DMS153 (cell line): ENCODE data around the gene FRY.

Experiments
- DNase-seq: peaks from one replicate; lab custom pipeline; 2025; lab: John Stamatoyannopoulos, UW

FRY gene

DNA sequence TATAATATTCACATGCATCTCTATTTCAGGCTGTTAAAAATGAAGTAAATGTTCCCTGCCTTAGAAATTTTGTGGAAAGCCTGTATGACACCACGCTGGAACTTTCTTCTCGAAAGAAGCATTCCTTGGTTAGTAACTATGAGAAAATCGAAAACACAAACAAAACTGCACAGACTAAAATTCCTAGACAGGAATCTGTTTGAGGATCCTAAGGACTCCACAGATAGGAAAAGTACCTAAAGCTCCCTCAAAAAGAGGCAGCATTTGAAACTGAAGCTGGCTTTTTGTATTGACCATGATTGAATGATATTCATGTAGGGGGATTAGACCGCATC lies 103.4 kb downstream of the FRY start:
- no peak for DNase-seq

DNA sequence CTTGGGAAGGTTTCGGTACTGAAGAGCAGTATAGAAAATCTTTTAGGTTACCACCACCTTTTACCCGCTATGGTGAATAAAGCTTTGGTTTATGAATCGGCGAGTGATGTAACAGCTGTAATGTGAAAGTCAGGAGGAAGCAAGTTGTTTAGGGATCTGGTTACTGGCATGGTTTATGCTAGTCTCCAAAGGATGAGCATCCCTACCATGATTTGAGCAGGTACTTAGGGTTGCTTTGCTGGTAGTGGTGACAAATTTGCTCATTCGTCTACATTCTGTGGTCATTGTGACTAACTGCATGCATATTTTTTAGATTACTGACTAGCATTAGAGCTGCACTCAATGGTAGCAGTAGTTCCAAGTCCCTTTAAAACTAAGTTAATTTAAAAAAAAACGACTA lies 104.1 kb downstream of the FRY start:
- no peak for DNase-seq

DNA sequence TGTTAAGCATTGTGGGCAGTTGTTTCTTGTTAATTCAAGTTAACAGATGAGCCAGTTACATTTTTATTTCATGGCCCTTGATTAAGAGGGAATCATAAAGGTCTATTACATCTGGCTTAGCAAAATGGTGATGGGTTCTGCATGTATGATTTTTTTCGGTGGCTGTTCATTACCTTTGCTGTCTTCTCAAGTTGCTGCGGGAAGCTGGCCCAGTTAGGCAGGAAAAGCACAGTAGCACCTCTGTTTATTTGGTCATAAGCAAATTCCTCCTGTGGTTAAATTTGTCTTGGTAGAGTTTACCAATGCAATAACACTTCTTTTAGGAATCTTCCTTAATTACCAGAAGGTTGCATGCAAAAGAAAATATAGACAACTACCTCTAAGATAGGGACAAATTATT lies 104.5 kb downstream of the FRY start:
- no peak for DNase-seq

DNA sequence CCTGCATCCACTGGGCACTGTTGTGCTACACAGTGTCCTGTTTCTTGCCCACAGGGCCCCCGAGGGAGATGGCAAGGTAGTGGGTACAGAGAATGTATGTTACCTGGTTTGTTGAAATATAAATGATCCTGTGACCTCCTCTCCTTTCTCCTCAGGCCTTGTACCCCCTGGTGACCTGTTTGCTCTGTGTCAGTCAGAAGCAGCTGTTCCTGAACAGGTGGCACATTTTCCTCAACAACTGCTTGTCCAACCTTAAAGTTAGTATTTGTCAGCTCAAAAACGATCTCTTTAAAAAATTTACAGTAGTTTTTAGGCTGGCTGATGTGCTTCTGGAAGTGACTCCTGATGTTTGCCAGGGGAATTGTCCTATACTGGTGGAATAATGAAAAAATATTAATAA lies 105.1 kb downstream of the FRY start:
- no peak for DNase-seq

DNA sequence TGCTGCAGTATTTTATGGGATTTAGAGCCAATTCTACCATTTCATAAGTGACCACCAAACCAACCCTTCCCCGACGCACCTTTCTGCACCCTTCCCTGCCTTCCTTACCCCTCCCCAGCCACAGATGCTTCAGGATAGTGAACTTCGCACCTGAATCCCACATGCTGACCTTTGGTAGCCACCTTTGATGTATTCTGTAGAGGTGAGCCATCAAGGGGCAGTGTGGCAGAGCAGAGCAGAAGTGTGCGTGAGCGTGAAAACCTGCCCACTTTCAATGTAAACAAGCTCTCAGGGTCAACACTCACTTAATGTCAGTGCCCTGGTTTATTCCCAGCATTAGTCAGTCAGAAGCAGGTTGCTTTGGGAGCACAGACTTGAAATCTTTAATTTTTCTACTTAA lies 107.7 kb downstream of the FRY start:
- DNase-seq = no peak

DNA sequence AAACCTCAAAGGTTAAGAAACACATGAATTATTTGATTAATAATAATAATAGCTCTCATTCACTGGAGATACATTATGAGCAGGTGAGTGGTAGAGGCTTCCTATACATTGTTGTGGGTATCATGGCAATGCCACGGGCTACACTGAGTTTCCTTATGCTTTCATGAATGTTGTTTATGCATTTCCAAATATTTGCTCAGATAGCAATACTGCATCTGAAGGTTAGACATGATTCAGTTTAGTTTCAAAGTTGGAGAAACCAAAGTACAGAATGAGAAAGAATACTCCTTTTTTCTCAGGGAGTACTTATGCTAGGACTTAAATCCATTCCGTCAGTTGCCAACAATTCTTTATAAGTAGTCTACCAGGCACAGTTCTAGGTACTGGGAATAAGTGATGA lies 108.5 kb downstream of the FRY start:
- DNase-seq = no peak

DNA sequence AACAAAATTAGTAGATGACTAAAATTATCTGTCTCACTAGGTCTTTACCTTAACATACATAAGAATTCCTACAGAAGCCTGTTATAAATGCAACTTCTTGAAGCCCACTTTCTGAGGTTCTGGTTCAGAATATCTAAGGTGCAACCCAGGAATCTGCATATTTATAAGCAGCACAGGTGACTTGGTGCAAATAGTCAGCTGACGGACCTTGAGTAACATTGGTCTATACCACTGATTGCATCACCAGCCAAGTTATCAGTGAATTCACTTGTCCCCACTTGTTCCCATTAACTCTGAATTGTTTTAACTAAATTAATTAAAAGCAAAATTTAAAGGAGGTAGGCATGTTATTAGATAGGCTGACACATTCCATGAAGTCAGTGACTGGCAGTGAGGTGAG lies 109.9 kb downstream of the FRY start:
- no peak for DNase-seq

DNA sequence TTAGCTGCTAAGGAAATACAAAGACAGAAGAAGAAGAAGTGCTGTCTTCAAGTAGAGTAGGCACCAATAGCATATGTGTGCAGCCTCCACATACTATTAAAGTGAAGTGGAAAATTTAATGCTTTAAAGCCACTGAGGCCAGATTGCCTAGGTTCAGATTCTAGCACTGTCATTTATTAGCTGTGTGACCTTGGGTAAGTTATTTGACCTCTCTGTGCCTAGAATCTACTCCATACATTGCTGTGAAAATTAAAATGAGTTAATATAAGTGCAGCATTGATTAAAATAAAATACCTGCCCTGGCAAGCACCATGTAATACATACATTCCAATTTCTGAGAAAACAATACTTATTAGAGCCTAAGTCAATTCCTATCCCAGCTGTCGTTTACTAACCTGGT lies 110.5 kb downstream of the FRY start:
- no peak for DNase-seq

DNA sequence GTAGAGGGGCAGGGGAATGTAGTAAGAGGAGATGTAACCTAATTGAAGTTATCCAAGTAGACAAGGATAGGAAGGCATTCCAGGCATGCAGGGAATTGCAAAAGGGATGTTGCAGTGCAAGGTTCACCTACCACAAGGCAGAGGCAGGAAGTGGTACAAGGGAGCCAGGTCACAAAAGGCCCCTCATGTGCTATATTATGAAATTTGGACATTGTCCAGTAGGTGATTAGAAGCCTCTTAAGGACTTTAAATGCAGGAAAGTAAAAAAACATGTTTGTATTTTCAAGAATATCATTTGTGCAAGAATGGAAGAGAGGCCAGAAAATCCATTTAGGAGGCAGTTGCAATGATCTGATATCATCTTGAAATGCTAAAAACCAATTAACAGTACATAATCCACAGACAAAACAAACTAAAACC lies 111.4 kb downstream of the FRY start:
- DNase-seq = no peak

DNA sequence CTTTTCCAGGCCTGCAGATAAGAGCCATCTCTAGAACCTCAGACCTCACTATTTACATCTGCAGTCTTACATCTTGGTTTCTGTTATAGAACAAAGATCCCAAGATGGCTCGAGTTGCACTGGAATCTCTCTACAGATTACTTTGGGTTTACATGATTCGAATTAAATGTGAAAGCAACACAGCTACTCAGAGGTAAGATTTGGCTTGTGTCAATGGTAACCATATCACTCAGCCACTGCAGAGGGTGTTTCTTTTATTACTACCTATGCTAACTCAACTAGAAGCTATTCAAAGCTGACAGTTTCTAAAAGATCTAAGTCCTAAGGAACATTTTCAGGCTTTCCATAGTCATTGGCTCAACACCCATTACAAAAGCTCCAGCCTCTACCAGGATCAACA lies 115.6 kb downstream of the FRY start:
- DNase-seq = no peak

DNA sequence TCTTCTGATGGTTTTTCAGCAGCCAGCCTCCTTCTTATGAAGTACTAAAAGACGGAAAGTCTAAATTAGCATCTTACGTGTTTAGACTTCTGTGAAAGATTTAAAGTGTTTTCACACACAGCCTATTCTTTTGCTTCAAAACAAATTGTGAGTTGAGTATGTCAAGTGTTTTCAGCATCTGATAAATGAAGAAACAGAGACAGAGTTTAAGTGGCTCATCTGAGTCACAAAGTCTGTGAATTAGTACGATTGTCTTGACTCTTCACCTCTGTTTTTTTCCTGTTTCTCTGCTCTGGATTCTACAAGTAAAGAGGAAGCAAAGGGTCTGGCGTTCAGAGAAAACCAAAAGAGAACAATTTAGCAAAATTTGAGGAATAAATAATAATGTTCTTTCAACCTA lies 116.4 kb downstream of the FRY start:
- no peak for DNase-seq

DNA sequence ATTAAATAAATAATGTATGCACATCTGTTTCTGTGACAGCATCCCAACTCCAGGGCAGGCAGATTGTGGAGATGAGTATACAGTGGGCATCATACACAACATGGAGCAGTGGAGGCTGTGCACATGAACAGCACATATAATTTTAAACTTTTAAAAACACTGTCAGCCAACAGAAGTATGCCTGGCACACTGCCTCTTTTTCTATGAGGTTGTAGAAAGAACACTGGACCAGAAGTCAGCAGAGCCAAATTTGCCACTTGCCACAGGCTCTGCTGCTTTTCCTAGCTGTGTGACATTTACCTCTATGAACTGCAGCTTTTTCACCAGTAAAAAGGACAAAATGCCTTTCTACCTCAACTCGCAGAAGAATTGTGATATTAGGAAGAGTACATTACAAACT lies 118.7 kb downstream of the FRY start:
- no peak for DNase-seq

DNA sequence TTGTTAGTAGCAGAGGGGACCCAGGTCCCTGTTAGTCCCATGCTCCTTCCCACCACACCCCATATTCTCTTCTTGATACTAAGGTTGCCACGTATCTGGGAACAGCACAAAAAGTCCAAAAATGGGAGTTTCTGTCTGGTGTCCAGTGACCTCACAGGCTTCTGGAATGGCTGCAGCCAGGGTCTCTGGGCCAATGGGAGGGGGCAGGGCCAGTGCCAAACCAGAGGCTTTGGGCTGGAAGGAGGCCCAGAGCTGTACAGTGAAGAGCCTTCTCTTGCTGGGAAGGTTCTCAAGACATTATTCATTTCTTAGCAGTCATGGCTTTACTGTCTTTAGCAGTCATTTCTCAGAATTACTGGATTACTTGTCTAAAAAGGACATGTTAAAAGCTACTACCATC lies 119.2 kb downstream of the FRY start:
- DNase-seq = no peak

DNA sequence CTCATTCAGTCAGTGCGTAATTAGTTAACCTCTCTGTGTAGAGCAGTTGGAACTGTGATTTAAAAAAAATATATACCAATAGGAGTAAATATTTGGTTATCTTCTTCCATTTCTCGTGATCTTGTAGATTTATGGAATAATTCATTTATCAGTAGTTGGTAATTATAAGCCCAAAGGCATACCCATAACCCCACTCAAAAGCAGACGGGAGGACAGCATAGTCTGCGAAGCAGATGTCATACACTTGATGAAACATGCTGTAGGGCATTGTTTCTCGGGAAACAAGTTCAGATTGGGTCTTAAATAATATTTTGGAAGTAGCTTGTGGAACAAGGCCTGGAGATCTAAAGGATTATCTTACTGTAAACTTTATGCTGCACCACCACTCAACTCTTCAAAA lies 119.7 kb downstream of the FRY start:
- no peak for DNase-seq

DNA sequence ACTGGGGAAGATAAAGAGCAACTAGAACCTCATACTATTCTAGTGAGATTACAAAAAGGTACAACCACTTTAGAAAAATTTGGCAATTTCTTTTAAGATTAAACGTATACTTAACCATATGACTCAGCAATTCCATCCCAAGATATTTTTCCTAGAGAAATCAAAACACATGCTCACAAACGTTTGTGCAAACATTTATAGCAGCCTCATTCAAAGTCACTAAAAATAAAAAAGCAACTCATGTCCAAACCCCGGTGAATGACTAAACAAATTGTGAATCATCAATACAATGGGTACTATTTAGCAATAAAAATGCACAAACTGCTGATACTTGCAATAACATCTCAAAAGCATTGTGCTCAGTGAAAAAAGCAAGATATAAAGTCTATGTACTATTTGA lies 121.5 kb downstream of the FRY start:
- no peak for DNase-seq

DNA sequence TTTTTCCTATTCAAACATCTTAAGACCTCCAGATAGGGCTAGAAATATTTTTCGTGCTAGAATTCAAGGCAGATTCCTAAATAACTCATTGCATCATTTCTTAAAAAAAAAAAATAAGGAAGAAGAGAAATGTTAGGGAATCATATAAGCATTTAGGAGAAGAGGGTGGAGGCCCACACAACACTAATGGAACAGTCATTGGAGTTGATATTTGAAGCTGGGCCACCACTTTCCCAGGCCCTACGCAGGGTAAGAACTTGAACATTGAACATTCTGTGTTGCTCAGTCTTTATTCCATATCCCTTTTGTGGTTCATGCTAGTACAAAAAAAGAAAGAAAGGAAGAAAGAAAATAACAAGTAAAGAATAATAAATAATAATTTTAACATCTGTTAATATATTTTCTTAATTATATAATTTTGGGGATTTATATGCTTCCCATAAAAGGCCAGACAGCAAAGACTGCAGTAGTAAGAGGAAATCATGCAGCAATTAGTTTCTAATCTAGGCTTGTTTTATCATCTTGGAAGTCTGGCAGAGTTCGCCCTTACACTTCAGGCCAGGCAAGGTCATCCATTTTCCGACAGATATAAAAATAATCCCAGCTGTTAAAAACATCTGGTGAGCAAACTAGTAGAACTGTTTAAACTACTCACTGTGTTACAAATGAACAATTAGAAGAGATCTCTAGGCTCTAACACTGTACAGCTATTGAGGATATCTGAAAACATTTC lies 127.7 kb downstream of the FRY start:
- no peak for DNase-seq

DNA sequence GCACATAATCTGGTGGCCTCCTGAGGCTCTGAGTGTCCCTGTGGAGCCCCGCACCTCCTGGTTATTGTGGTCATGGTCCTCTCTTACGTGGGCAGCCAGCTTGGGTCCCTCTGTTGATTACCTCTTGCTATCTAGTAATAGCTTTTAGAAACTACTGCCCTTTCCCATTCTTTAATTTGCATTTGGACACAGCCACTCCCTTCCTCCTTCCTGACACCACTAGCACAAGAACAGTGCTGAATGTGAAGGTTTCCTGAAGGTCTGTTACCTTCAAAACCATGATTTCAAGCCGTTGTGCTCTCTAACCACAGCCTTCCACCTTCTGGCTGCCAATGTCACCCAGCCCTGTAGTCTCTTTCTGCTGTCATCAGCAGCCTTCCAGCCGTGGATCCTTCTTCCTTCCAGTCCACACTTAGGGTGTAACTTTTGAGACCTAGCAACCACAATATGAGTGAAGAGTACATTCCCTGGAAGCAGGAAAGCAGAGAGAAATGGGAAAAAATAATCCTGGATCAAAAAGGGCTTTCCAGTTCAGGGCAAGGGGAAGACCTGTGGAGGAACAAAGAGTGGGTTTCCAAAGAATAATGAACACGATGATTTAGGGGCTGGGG lies 130.9 kb downstream of the FRY start:
- no peak for DNase-seq

DNA sequence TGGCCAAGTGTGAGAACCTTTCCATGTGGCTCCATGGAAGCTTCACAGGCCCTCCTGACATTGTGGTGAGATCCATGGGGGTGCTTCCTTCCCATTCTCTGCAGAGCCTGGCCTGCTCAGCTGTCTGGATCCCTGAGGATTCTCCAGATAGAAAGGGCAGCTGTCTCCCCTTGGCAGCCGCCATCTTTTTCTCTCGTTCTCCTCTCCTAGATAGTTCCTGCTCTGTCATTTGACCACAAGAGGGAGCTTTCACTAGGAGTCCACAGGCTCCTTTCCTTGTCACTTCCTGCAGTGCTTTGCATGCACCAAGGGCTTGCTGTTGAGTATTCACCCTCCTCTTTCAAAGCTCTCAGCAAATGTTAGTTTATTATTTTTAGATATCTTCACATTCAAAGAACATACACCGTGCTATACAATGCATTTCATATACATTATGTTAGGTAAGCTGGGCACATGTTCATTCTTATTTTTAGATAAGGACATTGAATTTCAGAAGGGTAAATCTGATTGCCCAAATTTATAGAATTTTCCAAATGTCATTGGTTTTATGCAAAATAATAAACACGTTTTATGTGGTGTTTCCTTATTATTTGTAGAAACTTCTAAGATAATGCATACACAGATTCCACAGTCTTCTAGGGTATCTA lies 133.2 kb downstream of the FRY start:
- DNase-seq = peak; percentile 62

DNA sequence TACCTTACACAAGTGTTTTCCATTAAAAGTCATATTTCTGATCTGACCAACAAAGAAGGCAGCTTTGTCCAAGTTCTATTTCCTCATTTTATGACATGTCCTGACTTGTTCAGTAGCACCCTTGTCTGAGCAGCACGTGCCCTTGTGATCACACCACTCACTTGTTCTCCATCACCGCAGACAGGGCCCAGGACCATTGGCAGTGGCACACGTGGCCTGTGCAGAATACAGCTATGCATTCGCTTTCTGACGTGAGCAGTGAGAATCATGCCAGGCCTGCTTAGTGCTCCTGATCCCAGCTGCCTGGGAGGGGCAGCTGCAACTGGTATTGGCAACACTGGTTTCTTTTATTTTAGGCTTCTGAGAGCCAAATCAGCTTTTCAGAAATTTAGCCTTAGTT lies 134.2 kb downstream of the FRY start:
- DNase-seq = peak; percentile 84

DNA sequence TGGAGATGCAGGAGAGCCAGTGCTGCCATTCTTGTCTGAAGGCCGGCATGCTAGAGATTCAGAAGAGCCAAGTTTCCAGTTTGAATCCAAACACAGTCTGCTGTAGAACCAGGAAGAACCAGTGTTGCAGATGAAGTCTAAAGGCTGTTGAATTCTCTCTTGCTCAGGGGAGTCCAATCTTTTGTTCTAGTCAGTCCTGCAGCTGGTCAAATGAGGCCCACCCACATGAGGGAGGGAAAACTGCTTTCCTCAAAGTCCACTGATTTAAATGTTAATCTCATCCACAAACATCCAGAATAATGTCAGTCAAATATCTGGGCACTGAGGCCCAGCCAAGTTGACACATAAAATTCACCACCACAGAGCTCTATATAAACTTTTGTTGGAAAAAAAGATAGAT lies 136.6 kb downstream of the FRY start:
- no peak for DNase-seq

DNA sequence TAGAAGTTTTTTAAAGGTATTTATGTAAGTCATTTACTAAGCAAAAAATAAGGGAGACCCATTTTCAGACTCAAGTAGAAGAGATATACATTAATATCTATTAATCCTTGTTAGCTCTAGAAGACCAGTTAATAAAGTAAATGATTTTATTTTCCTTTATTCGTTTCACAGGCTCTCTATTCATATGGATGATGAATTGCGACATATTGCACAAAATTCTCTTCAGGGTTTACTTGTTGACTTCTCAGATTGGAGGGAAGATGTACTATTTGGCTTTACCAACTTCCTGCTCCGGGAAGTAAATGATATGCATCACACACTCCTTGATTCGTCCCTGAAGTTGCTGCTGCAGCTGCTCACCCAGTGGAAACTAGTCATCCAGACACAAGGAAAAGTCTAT lies 139.3 kb downstream of the FRY start:
- no peak for DNase-seq

DNA sequence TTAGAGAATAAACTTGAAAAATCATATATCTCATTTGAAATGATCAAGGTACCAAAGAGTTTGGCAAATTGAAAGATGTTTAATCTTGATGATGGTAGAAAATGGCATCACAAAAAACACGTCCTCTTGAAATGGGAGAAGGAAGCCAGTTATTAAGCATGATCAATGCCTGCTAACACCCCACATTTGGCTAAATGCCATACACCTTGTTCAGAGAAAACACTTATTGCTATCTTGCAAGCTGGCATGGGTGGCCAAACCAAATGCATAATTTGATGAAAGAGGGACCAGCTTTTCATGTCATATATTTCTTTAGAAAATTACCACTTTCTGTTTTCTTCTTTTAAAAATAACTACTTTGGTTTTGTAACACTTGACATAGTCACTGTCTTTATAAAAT lies 142.3 kb downstream of the FRY start:
- no peak for DNase-seq

DNA sequence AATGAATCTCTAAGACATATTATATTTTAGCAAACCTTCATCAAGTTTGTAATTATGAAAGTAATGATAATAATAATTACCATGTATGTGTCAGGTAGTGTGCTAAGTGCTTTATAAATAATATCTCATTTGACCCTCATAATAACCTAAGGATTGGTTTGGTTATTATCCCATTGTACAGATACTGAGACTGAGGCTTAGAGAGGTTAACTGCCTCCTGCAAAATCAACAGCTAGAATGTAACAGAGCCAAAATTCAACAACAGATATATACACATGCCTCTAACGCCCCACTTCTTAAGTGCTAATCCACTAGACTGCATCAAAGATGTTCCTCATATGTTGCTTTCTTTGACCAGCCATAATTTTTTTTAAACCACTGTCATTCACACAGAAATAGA lies 142.8 kb downstream of the FRY start:
- DNase-seq = no peak

DNA sequence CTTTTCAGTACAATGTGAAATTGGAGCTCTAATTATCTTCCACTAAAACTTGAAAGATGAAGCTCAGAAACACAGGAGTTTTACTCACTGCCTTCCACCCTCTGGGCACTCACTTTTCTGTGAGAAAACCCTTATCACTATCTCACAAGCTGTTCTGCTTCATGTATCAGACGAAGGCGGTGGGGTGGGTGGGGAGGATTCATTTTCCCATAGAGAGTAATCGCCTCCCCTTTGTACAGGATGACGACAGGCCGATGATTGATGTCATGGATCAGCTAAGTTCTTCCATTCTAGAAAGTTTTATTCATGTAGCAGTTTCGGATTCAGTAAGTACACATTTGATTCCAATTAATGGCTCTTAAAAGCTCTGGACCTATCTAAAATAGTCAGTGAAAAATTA lies 143.7 kb downstream of the FRY start:
- DNase-seq = no peak
